H54 (cell line): Measurements from ENCODE around the gene KRT15.
A peak's percentile ranks its signal among the peaks of the same experiment; 100 is the strongest.

Source experiments
- DNase-seq: peaks from one replicate; pipeline ENCODE4 v3.0.0; 2011; ENCODE audit warnings: low spot score, mixed read lengths; ENCODE audit not compliant: insufficient read length
- FAIRE-seq: peaks from 3 replicates; lab custom pipeline; 2011; peaks lifted over from hg19 to GRCh38; lab: Jason Lieb, UNC
- POLR2A ChIP-seq: IDR thresholded peaks from 2 replicates; pipeline ENCODE4 v1.6.1; 2011; ENCODE audit warnings: low read depth, mild to moderate bottlenecking, low read length

KRT15 gene

DNA sequence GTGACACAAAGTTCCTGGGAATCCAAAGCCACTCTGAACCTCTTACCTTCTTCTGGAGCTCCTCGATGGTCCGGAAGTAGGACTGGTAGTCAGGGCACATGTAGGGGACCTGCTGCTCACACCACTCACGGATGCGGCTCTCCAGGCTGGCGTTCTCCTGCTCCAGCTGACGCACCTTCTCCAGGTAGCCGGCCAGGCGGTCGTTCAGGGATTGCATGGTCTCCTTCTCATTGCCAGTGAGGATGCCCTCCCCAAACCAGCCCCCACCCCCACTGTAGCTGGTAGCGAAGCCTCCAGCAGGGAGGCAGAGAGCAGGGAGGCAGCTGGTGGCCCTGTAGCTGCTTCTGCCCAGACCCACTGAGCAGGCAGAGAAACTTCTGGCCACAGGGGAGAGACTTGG, 38.1 kb downstream of the KRT15 start:
- no peak for DNase-seq
- no peak for FAIRE-seq
- TF ChIP-seq POLR2A = no peak

DNA sequence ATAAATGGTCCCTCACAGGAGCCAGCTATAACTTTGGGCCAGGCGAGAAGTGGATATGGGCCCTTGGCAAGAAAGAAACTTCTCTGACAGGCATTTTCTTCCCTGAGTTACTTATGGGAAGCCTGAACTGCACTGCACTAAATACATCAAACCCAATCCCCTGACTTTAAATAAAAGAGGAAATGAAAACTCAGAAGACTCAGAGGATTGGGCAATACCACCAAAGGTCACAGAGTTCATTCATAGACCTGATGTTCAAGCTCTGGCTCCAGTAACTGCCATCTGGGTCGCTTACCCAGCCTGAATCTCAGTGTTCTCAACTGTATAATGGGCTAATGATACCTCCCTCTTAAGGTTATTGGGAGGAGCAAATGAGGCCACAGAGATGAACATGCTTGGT, 38.6 kb downstream of the KRT15 start:
- no peak for FAIRE-seq
- no peak for DNase-seq
- TF ChIP-seq POLR2A = no peak

DNA sequence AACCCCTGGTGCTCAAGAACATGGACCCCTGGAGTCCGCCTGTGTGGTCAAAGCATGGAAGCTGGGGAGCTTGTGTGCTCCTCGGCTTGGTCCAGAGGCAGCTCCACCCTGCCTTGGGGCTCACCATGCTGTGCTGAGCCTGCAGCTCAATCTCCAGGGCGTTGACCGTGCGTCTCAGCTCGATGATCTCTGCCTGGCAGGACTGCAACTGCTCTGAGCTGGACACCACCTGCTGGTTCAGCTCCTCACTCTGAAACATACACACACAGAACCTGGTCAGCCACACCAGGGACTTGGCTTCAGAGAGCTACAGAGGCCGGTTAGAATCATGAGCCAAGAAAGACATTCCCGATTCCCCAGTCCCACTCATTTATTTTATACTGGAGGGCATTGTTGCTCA, 40.5 kb downstream of the KRT15 start:
- no peak for TF ChIP-seq POLR2A
- DNase-seq (no peak), FAIRE-seq (no peak)

DNA sequence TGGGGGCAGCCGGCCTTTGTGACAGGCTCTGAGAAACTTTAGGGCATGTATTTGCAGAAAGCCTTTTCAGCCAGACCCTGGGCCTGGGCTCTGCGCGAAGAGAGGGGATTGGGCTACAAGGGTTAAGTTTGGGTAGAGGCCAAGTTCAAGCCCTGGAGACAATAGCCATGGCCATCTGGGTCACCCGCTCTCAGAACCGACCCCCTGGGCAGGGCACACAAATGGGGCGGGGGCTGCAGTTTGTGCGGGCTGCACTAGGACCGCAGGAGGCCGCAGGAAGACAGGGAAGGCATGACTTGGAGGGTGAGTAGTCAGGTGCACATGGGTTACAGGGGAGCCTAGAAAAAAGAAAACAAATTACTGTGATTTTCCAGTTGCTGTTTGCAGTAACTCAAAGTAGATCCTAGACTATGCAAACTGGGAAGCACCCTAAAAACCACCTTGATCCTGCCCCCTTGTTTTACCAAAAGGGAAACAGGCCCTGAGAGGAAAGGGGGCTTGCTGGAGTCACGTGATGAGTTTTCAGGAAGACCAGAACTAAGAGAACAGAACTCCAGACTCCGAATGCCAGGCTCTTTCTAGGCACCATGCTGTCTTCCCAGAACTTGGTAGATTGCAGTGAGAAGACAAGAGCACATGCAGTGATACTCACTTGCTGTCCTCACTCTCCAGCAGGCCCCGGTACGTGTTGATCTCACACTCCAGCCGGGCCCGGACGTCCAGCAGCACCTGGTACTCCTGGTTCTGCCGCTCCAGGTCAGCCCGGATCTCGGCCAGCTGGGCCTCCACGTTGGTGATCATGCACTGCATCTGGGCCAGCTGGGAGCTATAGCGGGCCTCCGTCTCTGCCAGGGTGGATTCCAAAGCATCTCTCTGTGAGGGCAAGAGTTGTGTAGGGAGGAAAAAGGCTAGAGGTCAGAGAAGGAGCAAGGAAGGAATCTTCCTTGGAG, 41.5 kb downstream of the KRT15 start:
- FAIRE-seq (no peak), DNase-seq (no peak)
- no peak for TF ChIP-seq POLR2A

DNA sequence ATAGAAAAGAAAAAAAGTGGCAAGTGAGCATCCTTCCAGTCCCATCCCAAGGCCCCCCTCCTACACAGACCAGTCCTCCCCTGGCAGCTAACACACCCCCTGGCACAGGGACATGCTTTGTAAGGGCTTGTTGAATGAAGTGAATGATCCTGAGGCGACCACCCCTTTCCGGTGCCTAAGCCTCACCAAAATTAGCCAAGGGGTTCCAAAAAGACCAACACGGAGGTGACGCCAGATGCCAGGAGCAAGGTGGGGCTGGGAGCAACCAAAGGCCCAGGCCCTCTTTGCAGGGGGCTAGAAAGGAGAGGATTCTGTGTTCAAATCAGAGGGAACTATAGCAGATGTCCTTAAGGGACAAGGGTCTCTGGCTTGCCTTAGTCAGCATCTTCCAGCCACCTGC, 43.3 kb downstream of the KRT15 start:
- TF ChIP-seq POLR2A = no peak
- DNase-seq (no peak), FAIRE-seq (no peak)

DNA sequence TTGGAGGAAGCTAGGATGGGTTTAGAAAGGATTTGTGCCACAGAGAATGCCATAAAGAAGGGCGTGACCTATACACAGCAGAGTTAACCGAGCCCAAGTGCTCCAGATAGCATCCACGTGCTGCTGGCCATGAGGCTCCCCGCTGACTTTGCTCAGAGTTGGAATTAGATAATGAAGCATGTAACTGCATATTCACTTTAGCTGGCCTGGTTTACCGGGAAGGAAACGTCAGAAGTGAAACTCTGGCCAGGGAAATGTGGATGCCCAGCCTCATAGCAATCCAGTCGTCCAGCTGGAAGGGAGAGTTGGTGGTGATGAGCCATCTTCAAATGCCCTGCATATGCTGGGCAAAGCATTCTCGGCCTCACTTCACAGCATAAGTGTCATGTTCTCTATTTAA, 43.8 kb downstream of the KRT15 start:
- TF ChIP-seq POLR2A = no peak
- FAIRE-seq (no peak), DNase-seq (no peak)

DNA sequence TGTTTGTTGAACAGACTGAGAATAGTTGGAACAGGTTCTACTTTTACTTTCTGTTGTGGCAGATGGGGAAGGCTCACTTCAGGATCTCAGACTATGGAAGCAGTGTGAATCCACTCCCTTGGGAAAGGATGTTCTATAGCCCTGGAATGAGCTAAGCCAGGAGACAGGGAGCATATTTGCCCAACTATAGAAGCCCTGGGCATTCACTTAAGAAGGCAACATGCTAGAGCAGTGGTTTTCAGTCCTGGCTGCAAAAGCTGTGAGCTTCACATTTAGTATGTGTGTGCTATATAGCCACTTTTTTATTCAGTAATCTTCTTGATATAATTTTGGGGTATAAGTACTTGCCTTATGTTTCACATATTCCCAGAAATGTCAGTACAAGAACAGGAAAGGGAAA, 50.3 kb downstream of the KRT15 start:
- DNase-seq (no peak), FAIRE-seq (no peak)
- TF ChIP-seq POLR2A = no peak

DNA sequence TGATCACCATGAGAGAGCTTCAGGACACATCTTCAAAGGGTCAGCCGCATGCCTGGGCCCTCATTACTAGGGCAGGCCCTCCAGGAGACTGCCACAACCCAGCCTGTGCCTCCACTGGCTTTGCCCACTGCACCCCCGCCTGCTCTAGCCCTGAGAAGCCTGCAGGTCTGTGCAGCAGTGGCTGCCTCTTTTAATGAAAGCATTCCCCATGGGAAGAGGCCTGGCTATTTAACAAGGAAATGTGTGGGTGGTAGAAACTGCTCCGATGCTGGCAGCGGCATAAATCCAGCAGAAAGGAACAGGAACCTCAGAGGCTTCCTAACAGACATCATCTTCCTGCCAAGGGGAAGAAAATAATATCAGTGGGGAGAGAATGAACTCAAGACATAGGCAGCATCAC, 51.1 kb downstream of the KRT15 start:
- DNase-seq = no peak
- FAIRE-seq = no peak
- TF ChIP-seq POLR2A = no peak

DNA sequence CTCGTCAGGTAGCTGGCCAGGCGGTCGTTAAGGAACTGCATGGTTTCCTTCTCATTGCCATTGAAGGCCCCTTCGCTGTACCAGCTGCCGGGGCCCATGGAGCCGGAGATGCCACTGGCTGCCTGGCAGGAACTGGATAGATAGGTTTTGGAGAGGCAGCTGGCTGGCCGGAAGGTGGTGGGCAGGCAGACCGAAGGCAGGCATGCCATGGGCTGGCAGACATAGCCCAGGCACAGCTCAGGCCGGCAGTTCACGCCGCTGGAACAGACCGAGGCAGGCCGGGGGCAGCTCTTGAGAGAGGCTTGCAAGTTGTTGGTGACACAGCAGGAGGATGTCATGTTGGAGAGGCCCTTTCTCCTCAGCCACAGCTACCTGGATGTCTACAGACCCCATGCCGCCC, 51.7 kb downstream of the KRT15 start, which contains the start of gene KRT32:
Gene KRT32 (minus strand): TSS at position 399 of the 400 bp plus-strand sequence. CDS start 61 bp downstream, at position 338.
- DNase-seq = no peak
- TF ChIP-seq POLR2A = no peak
- FAIRE-seq = no peak

DNA sequence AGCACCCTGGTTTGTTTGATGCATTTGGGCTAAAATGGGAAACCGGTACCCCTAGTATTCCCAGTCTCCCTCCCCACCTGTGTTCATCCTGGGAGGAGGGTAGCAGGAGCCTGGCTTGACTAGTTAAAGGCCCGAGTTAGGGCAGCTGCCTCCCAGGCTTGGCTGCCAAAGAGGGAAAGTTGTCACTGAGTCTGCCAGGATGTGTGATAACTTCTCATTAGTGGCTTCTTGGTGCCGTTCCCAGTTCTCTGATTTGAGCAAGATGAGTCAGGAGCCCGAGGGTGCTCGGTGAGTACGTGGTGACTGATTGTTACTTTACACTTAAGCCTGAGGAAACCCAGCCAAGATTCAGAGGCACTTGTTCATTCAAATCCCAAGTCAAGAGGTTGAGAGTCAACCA, 54.0 kb downstream of the KRT15 start:
- peak; percentile 60 for FAIRE-seq
- no peak for TF ChIP-seq POLR2A
- peak; percentile 91 for DNase-seq

DNA sequence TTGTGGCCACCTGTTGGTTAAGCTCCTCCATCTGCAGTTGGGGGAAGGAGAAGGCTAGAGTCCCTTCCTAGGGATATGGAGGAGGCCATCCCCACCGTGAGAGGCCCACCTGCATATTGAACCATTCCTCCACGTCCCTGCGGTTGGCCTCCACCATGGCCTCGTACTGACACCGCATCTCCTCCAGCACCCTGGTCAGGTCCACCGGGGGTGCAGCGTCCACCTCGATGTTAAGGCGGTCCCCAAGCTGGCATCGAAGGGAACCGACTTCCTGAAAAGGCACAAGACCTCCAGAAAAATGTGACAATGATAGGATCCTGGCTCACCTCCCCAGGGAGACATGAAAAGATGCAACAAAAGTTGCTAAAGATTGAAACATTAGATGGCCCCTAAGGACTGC, 54.5 kb downstream of the KRT15 start:
- DNase-seq (no peak), FAIRE-seq (no peak)
- no peak for TF ChIP-seq POLR2A

DNA sequence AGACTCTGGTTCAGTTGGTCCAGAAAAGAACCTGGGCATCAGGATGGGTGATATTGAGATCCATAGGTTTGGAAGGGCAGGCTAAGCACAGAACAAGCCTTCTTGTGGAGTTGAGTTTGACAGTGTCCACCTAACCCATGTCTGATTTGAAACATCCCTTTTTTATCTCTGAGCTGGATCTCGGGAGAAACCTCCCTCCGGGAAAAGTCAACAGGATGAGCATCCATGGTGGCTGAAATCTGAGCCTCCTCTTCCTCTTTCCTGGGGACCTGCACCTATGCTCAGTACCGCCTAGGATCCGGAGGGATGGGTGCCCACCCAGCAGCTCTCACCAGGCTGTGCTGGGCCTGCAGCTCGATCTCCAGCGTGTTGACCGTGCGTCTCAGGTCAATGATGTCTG, 54.9 kb downstream of the KRT15 start:
- DNase-seq = no peak
- FAIRE-seq = no peak
- no peak for TF ChIP-seq POLR2A
